Ovary (tissue), 9 donors: ENCODE data around the gene SHOX. TPM values are rescaled to one million over a fixed set of nuclear protein-coding genes. Genes with fewer than 3 reads are reported as not detected.

Experiments
- DNase-seq, 5 donors: peaks; one replicate each; pipeline ENCODE4 v3.0.0-alpha.2; 2019 to 2020
- H3K27ac ChIP-seq, 2 donors: fragments of 200-600 bp; one replicate each; pipeline versions ENCODE4 v1.5.1 to v1.8.0; 2019 to 2022
- H3K27me3 ChIP-seq: fragments of 200-600 bp; one replicate; pipeline ENCODE4 v1.8.0; 2022
- H3K36me3 ChIP-seq: fragments of 200-600 bp; sonication (generic); one replicate; pipeline ENCODE4 v1.5.1; 2019
- H3K4me1 ChIP-seq: one replicate; pipeline ENCODE4 v1.8.1; 2013; ENCODE audit warnings: mild to moderate bottlenecking, moderate library complexity; ENCODE audit not compliant: insufficient read depth
- H3K4me3 ChIP-seq: fragments of 200-600 bp; sonication (generic); one replicate; pipeline ENCODE4 v1.5.1; 2017
- H3K9me3 ChIP-seq, 2 donors: fragments of 200-600 bp in 1 of 2; sonication (generic) in 1 of 2; one replicate each; pipeline versions ENCODE4 v1.5.1 to v1.8.1; 2013 to 2019; ENCODE audit warnings: mild to moderate bottlenecking in 1 of 2, moderate library complexity in 1 of 2
- CTCF ChIP-seq, 3 donors: fragments of 450-650 bp in 2 of 3; fragments of 200-600 bp in 1 of 3; IDR thresholded peaks; one replicate each; pipeline versions ENCODE4 v1.5.1 to v1.8.0; 2016 to 2022; ENCODE audit warnings: antibody characterized with exemption in 3 of 3, mild to moderate bottlenecking in 1 of 3
- EP300 ChIP-seq: sonication (generic); formaldehyde crosslinking; IDR thresholded peaks from one replicate; pipeline ENCODE4 v1.6.1; 2017; ENCODE audit warnings: antibody characterized with exemption
- POLR2A ChIP-seq: fragments of 450-650 bp; IDR thresholded peaks from one replicate; pipeline ENCODE4 v1.6.1; 2017; ENCODE audit warnings: antibody characterized with exemption, mild to moderate bottlenecking, moderate library complexity
- WGBS, 3 donors: extraction: QIAGEN DNeasy Blood & Tissue Kit in 1 of 3; methylation state at CpG; one replicate each; pipeline versions ENCODE4 v1.1.5 to v1.1.7; 2013 to 2017; 5-methylcytosine and 5-hydroxymethylcytosine counted together
- intact Hi-C, 4 donors: fragments of 100-400 bp; cut with DNase I; formaldehyde crosslinking; loops; one replicate each; pipeline versions ENCODE4 v1.11.0 to v1.15.1; 2022 to 2023
- polyA plus RNA-seq, 2 donors: library from polyadenylated mRNA; stranded (reverse); fragments of 200-250 nt in 1 of 2; fragments of 350-450 nt in 1 of 2; fragmentation: Illumina TruSeq in 1 of 2; extraction: RNeasy Lipid Tissue Mini Kit (QIAGEN cat#74804) in 1 of 2; gene quantifications; one replicate each; pipeline ENCODE4 v1.2.3, GENCODE V29; 2013 to 2014
- total RNA-seq, 7 donors: library from RNA; depleted of rRNA in 2 of 7; stranded (reverse); fragments of >200 nt in 2 of 7; fragmentation: NEBNext Ultra II Directional in 3 of 7; extraction: Animal tissue kit (Norgen Biotek cat#: 25700) in 3 of 7; gene quantifications; one replicate each; pipeline versions ENCODE4 v1.1.0 to v1.2.4, GENCODE V29; 2016 to 2023
- donor health status: DM: no; HTN: no; CAD: no; lungs with moderate emphysema.
- donor health status: DM: no; HTN: no; CAD: no.
- donor health status: Bipolar disorder and iron deficiency.
- donor health status: DM: yes; HTN: yes; CAD: no.
- donor health status: DM: no; HTN: no; CAD: no.
- donor health status: DM: yes; HTN: yes; CAD: no.

Gene SHOX
- total and polyA plus RNA-seq, 9 donors, result 0.60 TPM; not detected in 8

GRCh38 chrX:694800-695199, 64.2 kb downstream of the SHOX start:
- TF ChIP-seq EP300 (no peak), POLR2A (no peak), CTCF (IDR thresholded peaks at IDR 0.05) (no peak)
- Histone ChIP-seq H3K27me3 (no peaks in the 10 kb centered on the region), H3K27ac (no peak overlapping the region), H3K9me3 (no peaks in the 10 kb centered on the region), H3K36me3 (no peaks in the 10 kb centered on the region), H3K4me3 (no peak overlapping the region), H3K4me1 (no peaks in the 10 kb centered on the region)
- intact Hi-C loops, result no loop called here
- no peak for DNase-seq
- WGBS, 3 donors, result 49 to 63% (median 49%) methylated on average over 19 of the region's 19 CpGs

GRCh38 chrX:698206-698605, 67.6 kb downstream of the SHOX start:
- TF ChIP-seq EP300, result no peak
- no peak for TF ChIP-seq POLR2A
- no peak for TF ChIP-seq CTCF (IDR thresholded peaks at IDR 0.05)
- intact Hi-C loops, result no loop called here
- H3K4me1 ChIP-seq, result no peaks in the 10 kb centered on the region
- no peak overlapping the region for H3K4me3 ChIP-seq
- no peaks in the 10 kb centered on the region for H3K27me3 ChIP-seq
- no peaks in the 10 kb centered on the region for H3K36me3 ChIP-seq
- 86 to 89% (median 86%) methylated on average over 20 of the region's 20 CpGs for WGBS, 3 donors
- no peak for DNase-seq
- no peaks in the 10 kb centered on the region for H3K9me3 ChIP-seq
- H3K27ac ChIP-seq, result no peak overlapping the region

- Histone ChIP-seq H3K27me3 (no peaks in the 10 kb centered on the region), H3K27ac (no peak overlapping the region), H3K4me3 (no peak overlapping the region), H3K4me1 (no peaks in the 10 kb centered on the region), H3K9me3 (no peaks in the 10 kb centered on the region), H3K36me3 (no peaks in the 10 kb centered on the region)
- intact Hi-C loops, result no loop called here
- TF ChIP-seq CTCF (IDR thresholded peaks at IDR 0.05), result no peak
- no peak for TF ChIP-seq POLR2A
- TF ChIP-seq EP300, result no peak
- WGBS, 3 donors, result 19 to 31% (median 21%) methylated on average over 6 of the region's 6 CpGs
- DNase-seq, result no peak
Observed at GRCh38 chrX:700936-701335, 70.3 kb downstream of the SHOX start.

- intact Hi-C loops, result no loop called here
- H3K4me3 ChIP-seq, result no peak overlapping the region
- no peaks in the 10 kb centered on the region for H3K9me3 ChIP-seq
- 77 to 86% (median 77%) methylated on average over 5 of the region's 5 CpGs for WGBS, 3 donors
- TF ChIP-seq CTCF (IDR thresholded peaks at IDR 0.05), result no peak
- no peak for TF ChIP-seq POLR2A
- TF ChIP-seq EP300, result no peak
- DNase-seq, result no peak
- no peaks in the 10 kb centered on the region for H3K36me3 ChIP-seq
- H3K4me1 ChIP-seq, result no peaks in the 10 kb centered on the region
- H3K27ac ChIP-seq, result no peak overlapping the region
- no peaks in the 10 kb centered on the region for H3K27me3 ChIP-seq
Observed at GRCh38 chrX:701673-702072, 71.1 kb downstream of the SHOX start.

- no peak for TF ChIP-seq EP300
- no peak for TF ChIP-seq CTCF (IDR thresholded peaks at IDR 0.05)
- TF ChIP-seq POLR2A, result no peak
- Histone ChIP-seq H3K4me3 (no peak overlapping the region), H3K27ac (no peak overlapping the region), H3K27me3 (no peaks in the 10 kb centered on the region), H3K9me3 (no peaks in the 10 kb centered on the region), H3K36me3 (no peaks in the 10 kb centered on the region), H3K4me1 (no peaks in the 10 kb centered on the region)
- WGBS, 3 donors, result 68 to 73% (median 69%) methylated on average over 2 of the region's 2 CpGs
- intact Hi-C loops, result no loop called here
- no peak for DNase-seq
Observed at GRCh38 chrX:703466-703865, 72.9 kb downstream of the SHOX start.
